Transverse colon (tissue), 4 donors: Measurements from ENCODE around the gene MAST2. TPM values are rescaled to one million over a fixed set of nuclear protein-coding genes. Genes with fewer than 3 reads are reported as not detected.

Experiments
- DNase-seq: peaks from one replicate; pipeline ENCODE4 v3.0.0-alpha.2; 2019
- H3K27ac ChIP-seq, 4 donors: fragments of 200-600 bp; sonication (generic); 2 replicates each; pipeline ENCODE4 v1.5.1; 2016 to 2018; ENCODE audit warnings: inconsistent platforms in 4 of 4
- H3K27me3 ChIP-seq: fragments of 200-600 bp; sonication (generic); 2 replicates; pipeline ENCODE4 v1.5.1; 2017; ENCODE audit warnings: inconsistent platforms
- H3K36me3 ChIP-seq, 4 donors: fragments of 200-600 bp; sonication (generic); 2 replicates each; pipeline ENCODE4 v1.5.1; 2017 to 2019; ENCODE audit warnings: inconsistent platforms in 4 of 4
- H3K4me1 ChIP-seq, 4 donors: fragments of 200-600 bp; sonication (generic); 2 replicates each; pipeline ENCODE4 v1.5.1; 2017 to 2020; ENCODE audit warnings: inconsistent platforms in 4 of 4
- H3K4me3 ChIP-seq, 4 donors: fragments of 200-600 bp; sonication (generic); 1 replicate in 1 of 4; 2 replicates in 3 of 4; pipeline versions ENCODE4 v1.5.1 to v1.6.1; 2017 to 2019; ENCODE audit warnings: inconsistent platforms in 4 of 4
- H3K9me3 ChIP-seq, 2 donors: fragments of 200-600 bp; sonication (generic); 2 replicates each; pipeline ENCODE4 v1.5.1; 2017 to 2019; ENCODE audit warnings: inconsistent platforms in 2 of 2
- CTCF ChIP-seq, 5 experiments: fragments of 200-600 bp in 3 of 5; fragments of 450-650 bp in 2 of 5; sonication (generic) in 3 of 5; IDR thresholded peaks; 1 replicate in 2 of 5; 2 replicates in 3 of 5; pipeline ENCODE4 v1.5.1; 2016 to 2017; ENCODE audit warnings: antibody characterized with exemption in 5 of 5, inconsistent platforms in 3 of 5, mild to moderate bottlenecking in 2 of 5, moderate library complexity in 1 of 5
- EP300 ChIP-seq: sonication (generic); formaldehyde crosslinking; IDR thresholded peaks from one replicate; pipeline ENCODE4 v1.6.1; 2017; ENCODE audit warnings: antibody characterized with exemption, low read depth
- POLR2A ChIP-seq: fragments of 450-650 bp; IDR thresholded peaks from one replicate; pipeline ENCODE4 v1.6.1; 2016; ENCODE audit warnings: antibody characterized with exemption, mild to moderate bottlenecking, moderate library complexity
- POLR2AphosphoS5 ChIP-seq, 3 donors: sonication (generic); formaldehyde crosslinking; IDR thresholded peaks; one replicate each; pipeline ENCODE4 v1.6.1; 2016; ENCODE audit warnings: antibody characterized with exemption in 3 of 3
- WGBS, 2 donors: methylation state at CpG; one replicate each; pipeline ENCODE4 v1.1.5; 2018; ENCODE audit warnings: low coverage in 1 of 2; 5-methylcytosine and 5-hydroxymethylcytosine counted together
- in situ Hi-C, 4 donors: fragments of 200-750 bp; cut with MboI; loops; one replicate each; pipeline versions ENCODE4 v1.15.0 to v1.15.1; 2017; ENCODE audit warnings: low sequenced_read_pairs in 3 of 4, low pct_ligation_motif_present in 1 of 4, low pct_unique_long_range_greater_than_20kb in 1 of 4
- intact Hi-C: fragments of 100-400 bp; cut with DNase I; formaldehyde crosslinking; loops from one replicate; pipeline ENCODE4 v1.15.1; 2023; ENCODE audit warnings: low total_unique reads
- total RNA-seq, 4 donors: library from RNA; depleted of rRNA; stranded (reverse); fragments of >200 nt; gene quantifications; one replicate each; pipeline ENCODE4 v1.1.0, GENCODE V29; 2016

Gene MAST2
- total RNA-seq, 4 donors from 2014 or later: 160 to 313 (median 161) TPM

GRCh38 chr1:45983967-45984366, 180.6 kb downstream of the MAST2 start:
- H3K9me3 ChIP-seq: no peaks in the 10 kb centered on the region
- peaks cover 0 to 23% (median 14%) of the 10 kb centered on the region in 4 donors for H3K4me1 ChIP-seq
- no peak overlapping the region for H3K27ac ChIP-seq
- no peak for DNase-seq
- no peaks in the 10 kb centered on the region for H3K27me3 ChIP-seq
- intact Hi-C loops: no loop called here
- no peaks in the 10 kb centered on the region for H3K36me3 ChIP-seq
- H3K4me3 ChIP-seq: no peak overlapping the region
- TF ChIP-seq POLR2AphosphoS5 (IDR thresholded peaks at IDR 0.05) (no peak), EP300 (no peak), POLR2A (no peak), CTCF (IDR thresholded peaks at IDR 0.05) (no peak)
- in situ Hi-C loops: no loop called here

- DNase-seq: no peak
- H3K4me3 ChIP-seq: no peak overlapping the region
- H3K9me3 ChIP-seq: no peaks in the 10 kb centered on the region
- intact Hi-C loops: no loop called here
- 98 to 100% methylated on average over 3 to 4 of the region's 4 CpGs for WGBS, 2 donors
- TF ChIP-seq CTCF (IDR thresholded peaks at IDR 0.05) (no peak), EP300 (no peak), POLR2A (no peak), POLR2AphosphoS5 (IDR thresholded peaks at IDR 0.05) (no peak)
- H3K4me1 ChIP-seq: peaks cover 0 to 7% (median 3%) of the 10 kb centered on the region in 4 donors
- in situ Hi-C loops: no loop called here
- no peaks in the 10 kb centered on the region for H3K27me3 ChIP-seq
- no peaks in the 10 kb centered on the region for H3K36me3 ChIP-seq
- H3K27ac ChIP-seq: no peak overlapping the region
Measured at GRCh38 chr1:45987204-45987603, 183.8 kb downstream of the MAST2 start.

GRCh38 chr1:45989249-45989648, 185.8 kb downstream of the MAST2 start:
- WGBS, 2 donors: 87 to 100% methylated on average over 2 of the region's 2 CpGs
- no peak overlapping the region for H3K27ac ChIP-seq
- TF ChIP-seq EP300: no peak
- no peak for TF ChIP-seq POLR2AphosphoS5 (IDR thresholded peaks at IDR 0.05)
- TF ChIP-seq CTCF (IDR thresholded peaks at IDR 0.05): no peak
- TF ChIP-seq POLR2A: no peak
- no peak overlapping the region for H3K4me3 ChIP-seq
- H3K9me3 ChIP-seq: no peaks in the 10 kb centered on the region
- DNase-seq: no peak
- H3K27me3 ChIP-seq: no peaks in the 10 kb centered on the region
- no peaks in the 10 kb centered on the region for H3K4me1 ChIP-seq
- no peaks in the 10 kb centered on the region for H3K36me3 ChIP-seq
- in situ Hi-C loops (no loop called here), intact Hi-C loops (no loop called here)

GRCh38 chr1:45994423-45994822, 191.0 kb downstream of the MAST2 start:
- H3K27ac ChIP-seq: no peak overlapping the region
- no peaks in the 10 kb centered on the region for H3K9me3 ChIP-seq
- 98 to 100% methylated on average over 1 to 6 of the region's 6 CpGs for WGBS, 2 donors
- TF ChIP-seq POLR2A (no peak), POLR2AphosphoS5 (IDR thresholded peaks at IDR 0.05) (no peak), EP300 (no peak), CTCF (IDR thresholded peaks at IDR 0.05) (no peak)
- no peaks in the 10 kb centered on the region for H3K4me1 ChIP-seq
- H3K4me3 ChIP-seq: no peak overlapping the region
- H3K27me3 ChIP-seq: no peaks in the 10 kb centered on the region
- intact Hi-C loops (no loop called here), in situ Hi-C loops (no loop called here)
- H3K36me3 ChIP-seq: no peaks in the 10 kb centered on the region
- no peak for DNase-seq
